ENCODE measurements around the gene FGFR1OP2.
A peak's percentile ranks its signal among the peaks of the same experiment; 100 is the strongest.
"Not testable (repeated sequence)": the region's sequence is repeated elsewhere in the genome, so short reads cannot be mapped to it uniquely, and the experiment has no call there.

Gene FGFR1OP2

DNA sequence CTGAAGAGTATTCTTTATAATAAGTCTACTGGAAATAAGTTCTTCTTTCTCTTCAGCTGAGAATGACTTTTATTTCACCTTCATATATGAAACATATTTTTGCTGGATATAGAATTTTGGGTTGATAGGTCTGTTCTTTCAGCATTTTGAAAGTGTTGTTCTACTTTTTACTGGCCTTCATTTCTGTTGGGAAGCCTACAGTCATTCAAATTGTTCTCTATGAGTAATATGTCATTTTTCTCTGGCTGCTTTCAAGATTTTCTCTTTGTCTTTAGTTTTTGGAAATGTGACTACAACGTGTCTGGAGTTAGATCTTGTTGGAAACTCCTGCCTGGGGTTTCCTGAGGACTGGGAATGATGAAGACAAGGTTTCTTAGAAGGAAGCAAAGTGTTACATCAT lies 10.0 kb downstream of the FGFR1OP2 start:
- no peak for DNase-seq

GRCh38 chr12:26953447-26953846 lies 15.2 kb downstream of the FGFR1OP2 start:
- no peak for DNase-seq

- DNase-seq: no peak
Observed at GRCh38 chr12:26954027-26954426, 15.8 kb downstream of the FGFR1OP2 start.

DNA sequence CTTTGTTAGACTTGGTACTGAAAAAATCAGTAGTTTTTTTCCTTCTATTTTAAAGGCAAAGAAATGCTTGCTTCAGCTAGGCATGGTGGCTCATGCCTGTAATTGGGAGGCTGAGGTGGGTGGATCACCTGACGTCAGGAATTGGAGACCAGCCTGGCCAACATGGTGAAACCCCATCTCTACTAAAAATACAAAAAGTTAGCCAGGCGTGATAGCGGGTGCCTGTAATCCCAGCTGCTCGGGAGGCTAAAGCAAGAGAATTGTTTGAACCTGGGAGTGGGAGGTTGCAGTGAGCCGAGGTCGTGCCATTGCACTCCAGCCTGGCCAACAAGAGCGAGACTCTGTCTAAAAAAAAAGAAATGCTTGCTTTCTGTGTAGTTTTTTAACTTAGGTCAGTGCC lies 23.1 kb downstream of the FGFR1OP2 start:
- not testable (repeated sequence) for DNase-seq

DNA sequence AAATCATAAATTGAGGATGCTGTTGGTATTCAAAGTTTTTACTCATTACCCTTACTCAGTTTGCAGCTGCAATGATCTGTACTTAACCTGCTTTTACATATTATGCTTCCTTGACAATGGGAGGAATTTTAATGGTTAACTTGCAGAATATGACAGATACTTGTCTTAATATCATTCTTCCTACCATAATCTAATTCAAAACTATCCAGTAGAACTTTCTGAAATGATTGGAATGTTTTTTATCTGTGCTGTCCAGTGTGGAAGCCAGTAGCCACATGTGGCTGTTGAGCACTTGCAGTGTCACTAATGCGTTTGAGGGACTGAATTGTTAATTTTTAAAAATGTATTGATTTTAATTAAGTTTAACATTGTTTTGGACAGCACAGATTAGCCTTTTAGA lies 23.5 kb downstream of the FGFR1OP2 start:
- no peak for DNase-seq

DNA sequence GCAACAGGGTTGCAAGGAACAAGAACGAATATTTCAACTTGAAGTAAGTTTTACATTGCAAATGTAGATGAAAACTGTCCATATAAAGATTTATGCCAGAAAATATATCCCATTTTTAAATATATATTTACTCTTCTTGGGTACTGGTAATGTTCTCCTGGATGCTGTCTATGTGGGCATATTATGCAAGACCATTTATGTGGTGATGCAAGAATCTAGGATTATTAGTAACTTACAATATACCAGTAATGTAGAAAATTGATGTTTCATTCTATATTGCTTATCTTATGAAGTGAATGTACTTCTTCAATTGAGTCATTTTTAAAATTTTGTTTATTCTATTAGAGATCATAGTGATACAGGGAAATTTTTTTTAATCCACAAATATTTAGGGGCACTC lies 25.1 kb downstream of the FGFR1OP2 start:
- no peak for DNase-seq

DNA sequence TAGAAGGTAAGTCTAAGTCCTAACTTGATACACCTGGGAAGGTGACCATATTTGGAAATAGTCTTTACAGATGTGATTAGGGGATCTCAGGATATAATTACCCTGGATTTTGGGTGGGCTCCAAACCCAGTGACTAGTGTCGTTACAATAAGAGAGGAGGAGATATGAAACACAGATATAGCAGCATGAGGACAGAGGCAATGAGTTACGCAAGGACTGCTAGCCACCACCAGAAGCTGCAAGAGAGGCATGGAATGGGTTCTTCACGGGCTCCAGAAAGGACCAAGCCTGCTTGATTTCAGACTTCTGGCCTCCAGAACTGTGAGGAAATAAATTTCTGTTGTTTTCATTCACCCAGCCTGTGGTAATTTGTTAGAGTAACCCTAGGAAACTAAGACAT lies 28.6 kb downstream of the FGFR1OP2 start:
- DNase-seq: no peak

GRCh38 chr12:26970136-26970535 lies 31.9 kb downstream of the FGFR1OP2 start:
- no peak for DNase-seq

DNA sequence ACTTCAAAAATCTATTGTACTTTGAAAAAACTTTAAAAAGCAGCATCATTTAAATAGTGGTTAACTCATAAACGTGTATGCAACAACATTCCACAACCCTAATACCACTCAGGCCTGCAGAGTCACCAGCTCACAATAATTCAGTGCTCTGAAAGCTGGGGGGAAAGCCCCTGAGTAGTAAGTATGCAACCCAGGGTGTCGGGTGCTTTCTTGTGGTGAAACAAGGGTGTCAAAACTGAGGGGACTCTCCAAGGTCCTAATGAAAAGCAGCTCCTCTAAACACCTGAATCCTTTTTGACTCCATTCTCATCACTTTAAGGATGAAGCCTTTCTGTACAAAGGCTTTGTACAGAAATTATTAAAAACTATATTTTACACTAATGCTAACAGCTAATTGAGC lies 33.7 kb downstream of the FGFR1OP2 start:
- peak; percentile 43 for DNase-seq

GRCh38 chr12:26976687-26977086 lies 38.4 kb downstream of the FGFR1OP2 start:
- DNase-seq: no peak

DNA sequence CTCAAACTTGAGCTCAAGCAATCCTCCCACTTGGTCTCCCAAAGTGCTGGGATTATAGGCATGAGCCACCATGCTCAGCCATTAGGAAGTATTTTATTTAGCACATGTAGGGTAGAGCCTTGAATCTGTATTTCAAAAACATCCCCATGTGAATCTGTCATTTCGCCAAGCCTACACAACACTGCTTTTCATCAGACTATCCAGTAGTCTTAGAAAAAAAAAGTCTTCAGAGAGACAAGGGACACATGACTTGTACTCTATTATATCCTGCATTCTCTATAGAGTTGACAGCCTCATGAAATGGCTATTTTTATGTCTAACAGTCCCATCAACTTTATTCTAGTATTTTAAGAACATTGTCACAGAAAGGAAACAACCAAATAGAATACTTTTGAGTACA lies 40.5 kb downstream of the FGFR1OP2 start:
- no peak for DNase-seq

DNA sequence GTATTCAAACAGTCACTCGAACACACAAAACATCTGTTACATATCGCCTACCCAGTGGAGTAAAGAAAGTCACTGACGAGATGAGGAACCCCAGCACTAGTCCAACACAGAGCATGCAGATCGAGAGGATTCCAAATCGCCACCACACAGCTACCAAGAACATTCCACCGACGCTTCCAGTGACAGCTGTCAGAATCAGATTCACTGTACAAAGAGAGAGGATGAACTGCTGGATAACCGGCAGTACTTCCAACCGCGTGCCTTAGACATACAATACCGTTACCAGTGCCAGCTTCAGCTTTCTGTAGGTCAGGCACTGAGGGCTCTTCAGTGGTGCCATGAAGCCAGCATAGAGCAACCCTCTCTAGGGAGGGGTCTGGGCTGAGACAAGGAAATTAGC lies 41.5 kb downstream of the FGFR1OP2 start:
- DNase-seq: no peak

DNA sequence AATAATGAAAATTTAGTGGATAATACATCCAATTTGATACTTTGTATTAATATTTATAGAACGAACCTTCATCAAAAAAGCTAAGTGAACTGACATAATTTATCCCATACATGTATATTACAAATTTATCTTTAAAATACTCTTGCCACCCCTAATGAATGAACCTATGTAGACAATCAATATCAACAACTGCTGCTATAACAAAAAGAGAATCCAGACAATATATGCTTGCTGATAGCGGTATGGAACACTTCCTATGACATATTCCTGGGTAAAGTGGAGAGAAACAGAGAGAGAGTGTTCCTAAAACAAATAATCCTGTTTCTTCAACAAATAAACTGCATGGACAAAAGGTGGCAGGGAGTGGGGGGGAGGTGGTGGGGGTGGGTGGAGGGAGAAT lies 44.6 kb downstream of the FGFR1OP2 start:
- DNase-seq: no peak

DNA sequence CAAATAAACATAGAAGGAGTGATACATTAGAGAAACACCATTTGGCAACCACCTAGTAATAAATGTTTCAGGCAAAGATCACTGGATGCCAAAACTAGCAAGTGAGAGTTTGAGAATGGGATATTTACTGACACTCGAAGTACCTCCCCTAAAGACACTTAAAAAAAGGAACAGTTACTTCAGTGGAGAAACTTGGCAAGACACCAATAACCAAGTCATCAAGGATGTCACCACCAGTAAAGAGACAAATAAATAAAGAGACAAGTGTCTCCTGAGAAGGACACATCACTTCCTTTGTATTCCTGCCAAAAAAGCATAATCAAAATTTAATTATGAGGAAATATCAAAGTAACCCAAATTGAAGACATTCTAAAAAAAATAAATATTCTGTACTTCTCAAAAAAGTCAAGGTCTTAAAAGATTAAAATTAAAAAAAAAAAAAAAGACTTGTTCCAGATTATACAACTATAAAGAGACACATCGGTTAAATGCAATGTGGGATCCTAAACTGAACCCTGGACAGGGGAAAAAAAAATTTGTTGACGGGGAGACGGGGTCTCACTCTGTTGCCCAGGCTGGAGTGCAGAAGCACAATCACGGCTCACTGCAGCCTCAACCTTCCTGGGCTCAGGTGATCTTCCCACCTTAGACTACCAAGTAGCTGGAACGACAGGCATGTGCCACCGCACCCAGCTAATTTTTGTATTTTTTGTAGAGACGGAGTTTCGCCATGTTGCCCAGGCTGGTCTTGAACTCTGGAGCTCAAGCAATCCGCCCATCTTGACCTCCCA lies 49.6 kb downstream of the FGFR1OP2 start:
- DNase-seq: no peak

- no peak for DNase-seq
Observed at GRCh38 chr12:26988703-26989102, 50.4 kb downstream of the FGFR1OP2 start.

DNA sequence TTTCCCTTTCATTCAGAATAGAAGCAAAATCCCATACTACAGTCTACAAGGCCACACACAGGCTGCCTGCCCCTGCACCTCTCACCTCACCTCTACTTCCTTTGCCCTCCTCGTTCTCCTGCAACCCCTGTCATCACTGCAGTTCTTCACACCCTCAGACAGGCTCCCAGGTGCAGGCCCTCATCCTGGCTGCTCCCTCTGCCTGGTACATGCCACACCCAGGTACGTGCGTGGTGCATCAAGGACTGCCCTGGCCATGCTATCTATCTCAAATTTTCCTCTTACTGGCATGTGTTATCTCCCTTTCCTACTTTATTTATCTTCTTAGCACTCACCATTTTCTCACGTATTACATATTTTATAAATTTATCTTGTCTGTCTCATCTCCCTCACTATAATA lies 51.6 kb downstream of the FGFR1OP2 start:
- no peak for DNase-seq

DNA sequence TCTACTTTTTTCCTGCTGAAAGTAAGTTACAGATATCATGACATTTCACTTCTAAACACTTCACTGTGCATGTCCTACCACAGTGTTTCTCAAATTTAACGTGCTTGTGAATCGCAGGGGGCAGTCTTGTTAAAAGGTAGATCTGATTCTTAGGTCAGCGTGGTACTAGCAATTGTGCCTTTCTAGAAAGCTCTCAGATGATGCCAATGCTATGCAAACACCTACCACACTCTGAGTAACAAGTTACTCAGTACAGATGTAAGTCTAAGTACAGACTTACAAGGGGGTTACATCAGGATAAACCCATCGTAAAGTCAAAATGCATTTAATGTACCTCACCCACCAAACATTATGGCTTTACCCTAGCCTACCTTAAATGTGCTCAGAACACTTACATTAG lies 53.6 kb downstream of the FGFR1OP2 start:
- no peak for DNase-seq

DNA sequence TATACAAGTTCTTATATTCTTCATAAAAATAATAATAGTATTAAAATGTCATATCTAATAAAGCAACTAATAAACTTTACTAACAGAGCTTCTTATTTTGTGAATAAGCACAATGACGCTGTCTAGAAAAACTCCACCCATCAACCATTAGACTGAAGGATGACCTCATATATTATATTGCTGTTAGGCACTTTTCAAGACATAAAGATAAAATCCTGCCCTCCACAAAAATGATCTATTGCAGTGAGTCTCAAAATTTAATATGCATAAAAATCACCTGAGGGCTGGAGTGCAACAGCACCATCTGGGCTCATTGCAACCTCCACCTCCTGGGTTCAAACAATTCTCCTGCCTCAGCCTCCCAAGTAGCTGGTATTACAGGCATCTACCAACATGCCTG lies 55.8 kb downstream of the FGFR1OP2 start:
- DNase-seq: no peak

DNA sequence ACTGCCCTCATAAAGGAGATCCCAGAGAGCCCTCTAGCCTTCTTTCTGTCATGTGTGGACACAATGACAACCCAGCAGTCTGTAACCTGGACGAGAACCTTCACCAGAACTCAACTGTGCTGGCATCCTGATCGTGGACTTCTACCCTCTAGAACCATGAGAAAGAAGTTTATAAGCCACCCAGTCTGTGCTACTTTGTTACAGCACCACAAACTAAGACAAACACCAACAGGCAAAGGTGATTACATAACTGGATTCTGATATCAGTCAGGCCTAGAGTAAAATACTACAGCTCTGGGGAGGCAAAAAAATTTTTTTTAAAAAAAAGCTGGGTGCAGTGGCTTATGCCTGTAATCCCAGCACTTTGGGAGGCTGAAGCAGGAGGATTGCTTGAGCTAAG lies 57.4 kb downstream of the FGFR1OP2 start:
- DNase-seq: no peak

GRCh38 chr12:26997003-26997402 lies 58.7 kb downstream of the FGFR1OP2 start:
- no peak for DNase-seq

- no peak for DNase-seq
Observed at GRCh38 chr12:27000961-27001360, 62.7 kb downstream of the FGFR1OP2 start.

DNA sequence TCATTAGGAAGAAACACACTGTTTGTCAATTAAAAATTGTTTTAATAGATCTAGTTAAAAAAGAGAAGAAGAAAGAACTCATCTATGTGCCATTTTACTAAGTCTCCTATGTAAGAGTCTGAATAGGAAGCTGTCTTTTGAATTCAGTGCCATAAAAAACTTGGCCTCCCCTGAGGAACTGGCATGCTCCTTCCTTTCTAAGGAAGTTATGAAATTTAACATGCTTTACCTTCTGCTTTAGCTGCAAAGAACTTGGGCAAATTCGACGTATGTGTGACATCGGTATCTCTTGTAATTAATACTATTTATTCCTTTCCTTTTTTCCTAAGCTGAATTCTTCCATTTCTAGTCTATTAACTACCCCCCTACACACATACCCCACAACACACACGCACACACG lies 63.4 kb downstream of the FGFR1OP2 start:
- DNase-seq: no peak

- no peak for DNase-seq
Observed at GRCh38 chr12:27002141-27002540, 63.9 kb downstream of the FGFR1OP2 start.

- no peak for DNase-seq
Observed at GRCh38 chr12:27003421-27004381, 65.4 kb downstream of the FGFR1OP2 start.
